Esophagus muscularis mucosa (tissue), 3 donors: ENCODE measurements around the gene AVP.

Source experiments
- POLR2A ChIP-seq: fragments of 450-650 bp; IDR thresholded peaks from one replicate; pipeline ENCODE4 v1.6.1; 2017; ENCODE audit warnings: antibody characterized with exemption, moderate library complexity, mild to moderate bottlenecking, low read depth
- POLR2AphosphoS5 ChIP-seq, 2 donors: sonication (generic); formaldehyde crosslinking; IDR thresholded peaks; one replicate each; pipeline ENCODE4 v1.6.1; 2017; ENCODE audit warnings: antibody characterized with exemption in 2 of 2
- TF ChIP-seq, protein P1 (sequence below), 3 experiments: fragments of 200-600 bp in 2 of 3; fragments of 450-650 bp in 1 of 3; sonication (generic) in 2 of 3; IDR thresholded peaks; one replicate each; pipeline ENCODE4 v1.5.1; 2017 to 2019; ENCODE audit warnings: antibody characterized with exemption in 3 of 3, mild to moderate bottlenecking in 2 of 3, moderate library complexity in 1 of 3

DNA sequence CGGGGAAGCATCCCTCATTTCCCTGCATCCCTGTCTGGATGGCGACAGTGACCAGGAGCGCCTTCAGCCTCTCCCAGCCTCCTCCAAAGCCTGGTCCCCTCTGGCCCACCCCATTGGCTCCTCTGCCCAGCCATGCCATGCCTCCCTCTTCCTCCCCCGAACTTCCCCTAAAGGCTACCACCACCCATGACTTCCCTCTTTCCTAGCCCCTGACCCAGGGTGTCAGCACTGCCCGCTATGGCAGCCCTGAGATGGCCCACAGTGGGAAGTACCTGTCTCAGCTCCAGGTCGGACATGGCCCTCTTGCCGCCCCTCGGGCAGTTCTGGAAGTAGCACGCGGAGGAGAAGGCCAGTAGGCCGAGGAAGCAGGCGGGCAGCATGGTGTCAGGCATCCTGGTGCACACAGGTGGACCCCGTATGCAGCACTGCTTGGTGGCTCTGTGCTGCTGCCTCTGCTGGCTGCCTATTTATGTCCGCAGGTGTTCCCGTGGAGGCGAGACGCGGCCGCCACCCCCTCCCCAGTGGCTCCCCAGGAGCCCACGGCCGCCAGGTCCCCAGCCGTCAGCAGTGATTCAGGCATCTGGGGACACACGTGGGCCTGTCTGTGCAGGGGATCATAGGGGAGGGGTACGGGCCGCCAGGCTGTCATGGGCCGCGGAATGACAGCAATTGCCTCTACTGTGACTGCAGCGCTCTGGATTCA lies at the start of gene AVP:
- TF ChIP-seq POLR2A: no peak
- TF ChIP-seq, protein P1, sequence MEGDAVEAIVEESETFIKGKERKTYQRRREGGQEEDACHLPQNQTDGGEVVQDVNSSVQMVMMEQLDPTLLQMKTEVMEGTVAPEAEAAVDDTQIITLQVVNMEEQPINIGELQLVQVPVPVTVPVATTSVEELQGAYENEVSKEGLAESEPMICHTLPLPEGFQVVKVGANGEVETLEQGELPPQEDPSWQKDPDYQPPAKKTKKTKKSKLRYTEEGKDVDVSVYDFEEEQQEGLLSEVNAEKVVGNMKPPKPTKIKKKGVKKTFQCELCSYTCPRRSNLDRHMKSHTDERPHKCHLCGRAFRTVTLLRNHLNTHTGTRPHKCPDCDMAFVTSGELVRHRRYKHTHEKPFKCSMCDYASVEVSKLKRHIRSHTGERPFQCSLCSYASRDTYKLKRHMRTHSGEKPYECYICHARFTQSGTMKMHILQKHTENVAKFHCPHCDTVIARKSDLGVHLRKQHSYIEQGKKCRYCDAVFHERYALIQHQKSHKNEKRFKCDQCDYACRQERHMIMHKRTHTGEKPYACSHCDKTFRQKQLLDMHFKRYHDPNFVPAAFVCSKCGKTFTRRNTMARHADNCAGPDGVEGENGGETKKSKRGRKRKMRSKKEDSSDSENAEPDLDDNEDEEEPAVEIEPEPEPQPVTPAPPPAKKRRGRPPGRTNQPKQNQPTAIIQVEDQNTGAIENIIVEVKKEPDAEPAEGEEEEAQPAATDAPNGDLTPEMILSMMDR (IDR thresholded peaks at IDR 0.05): no peak
- TF ChIP-seq POLR2AphosphoS5 (IDR thresholded peaks at IDR 0.05): no peak
